ENCODE data around the gene ETV4.

GRCh38 chr17:43531955-43532354, 14.2 kb downstream of the ETV4 start:
- TF ChIP-seq EZH2 (IDR thresholded peaks at IDR 0.05) (no peak), CTCF (IDR thresholded peaks at IDR 0.05) (no peak), EZH2phosphoT487 (IDR thresholded peaks at IDR 0.05) (no peak)

Data from neural progenitor cell (in vitro differentiated cells).